Measurements from ENCODE around the gene SLC35F6.

GRCh38 chr2:26733413-26733812 is 30.7 kb upstream of the SLC35F6 start:
- TF ChIP-seq CTCF (optimal IDR thresholded peaks at IDR 0.05 in 1 of 3, IDR thresholded peaks at IDR 0.05 in 1 of 3, conservative IDR thresholded peaks at IDR 0.05 in 1 of 3; ENCODE audit: extremely low read depth in 1 of 3, insufficient read depth in 2 of 3, low read length in 3 of 3) (no peak), EZH2 (IDR thresholded peaks at IDR 0.05; ENCODE audit: low read length) (no peak)

Measured in keratinocyte (primary cell).